Panc1 (cell line): ENCODE results near the gene SUPT6H. TPM values are rescaled to one million over a fixed set of nuclear protein-coding genes. Genes with fewer than 3 reads are reported as not detected.
A peak's percentile ranks its signal among the peaks of the same experiment; 100 is the strongest.

ENCODE experiments used
- ATAC-seq: fragments of 200-7000 bp; cut with Tn5 transposase; 2 replicates; pipeline ENCODE4 v1.9.1; 2020; ENCODE audit warnings: mild to moderate bottlenecking, moderate library complexity
- BruUV-seq: library from RNA; stranded (reverse); fragments of 400-500 nt; replicated peaks from 2 replicates; lab custom pipeline; 2021; lab: Mats Ljungman, UMichigan
- CTCF ChIA-PET: fragments of 300-600 bp; sonication (Branson Sonifier 250); formaldehyde crosslinking; loops from one replicate; lab custom pipeline; 2022; ENCODE audit warnings: antibody characterized with exemption; lab: Charles Lee
- POLR2A ChIA-PET: fragments of 300-600 bp; sonication (Branson Sonifier 250); formaldehyde crosslinking; loops from one replicate; lab custom pipeline; 2022; ENCODE audit warnings: antibody characterized with exemption; lab: Charles Lee
- DNase-seq: peaks from one replicate; pipeline ENCODE4 v3.0.0-alpha.2; 2010; ENCODE audit warnings: low read depth, low spot score
- H3K27ac ChIP-seq: 2 replicates; pipeline ENCODE4 v1.5.1; 2011; ENCODE audit warnings: mild to moderate bottlenecking, low read length, inconsistent platforms
- H3K27me3 ChIP-seq: fragments of 200-500 bp; sonication (Bioruptor generic); 2 replicates; pipeline ENCODE4 v1.6.0; 2014; ENCODE audit warnings: low read length, inconsistent platforms; ENCODE audit not compliant: control insufficient read depth, insufficient read depth
- H3K36me3 ChIP-seq: fragments of 200-500 bp; sonication (Bioruptor generic); 2 replicates; pipeline ENCODE4 v1.5.1; 2014; ENCODE audit warnings: inconsistent platforms, mild to moderate bottlenecking, low read length, moderate library complexity; ENCODE audit not compliant: control insufficient read depth, insufficient read depth
- H3K4me1 ChIP-seq: 2 replicates; pipeline ENCODE4 v1.5.1; 2011; ENCODE audit warnings: inconsistent platforms, mild to moderate bottlenecking, low read length, moderate library complexity; ENCODE audit not compliant: control insufficient read depth, insufficient read depth
- H3K4me3 ChIP-seq, 2 experiments: 2 replicates each; pipeline ENCODE4 v1.5.1; 2011 to 2012; ENCODE audit warnings: low read depth in 2 of 2, low read length in 2 of 2, mild to moderate bottlenecking in 2 of 2, inconsistent platforms in 1 of 2, moderate library complexity in 1 of 2
- H3K9me3 ChIP-seq: fragments of 200-500 bp; sonication (Bioruptor generic); 2 replicates; pipeline ENCODE4 v1.5.1; 2014; ENCODE audit warnings: low read depth, mild to moderate bottlenecking, inconsistent platforms, low read length, moderate library complexity; ENCODE audit not compliant: control insufficient read depth, insufficient read depth
- CTCF ChIP-seq: fragments of 450-650 bp; IDR thresholded peaks from 2 replicates; pipeline ENCODE4 v1.5.1; 2017; ENCODE audit warnings: mild to moderate bottlenecking
- POLR2AphosphoS5 ChIP-seq: IDR thresholded peaks from 2 replicates; pipeline ENCODE4 v1.6.1; 2012; ENCODE audit warnings: mild to moderate bottlenecking, low read depth, low read length, moderate library complexity
- REST ChIP-seq, 2 experiments: IDR thresholded peaks; 2 replicates each; pipeline ENCODE4 v1.6.1; 2011 to 2012; ENCODE audit warnings: low read depth in 2 of 2, control low read depth in 1 of 2, low read length in 1 of 2, mild to moderate bottlenecking in 1 of 2, moderate library complexity in 1 of 2; ENCODE audit not compliant: insufficient read depth in 1 of 2
- SIN3A ChIP-seq: IDR thresholded peaks from 2 replicates; pipeline ENCODE4 v1.6.1; 2012; ENCODE audit warnings: low read depth, mild to moderate bottlenecking, low read length, moderate library complexity, borderline replicate concordance; ENCODE audit not compliant: insufficient read depth
- TCF7L2 ChIP-seq: IDR thresholded peaks from 2 replicates; pipeline ENCODE4 v1.6.1; 2011; ENCODE audit warnings: mild to moderate bottlenecking, low read depth, low read length, inconsistent platforms
- in situ Hi-C: cut with HindIII; loops from 2 replicates; pipeline ENCODE4 v1.10.0; 2016; ENCODE audit warnings: low sequenced_read_pairs, low pct_unique_long_range_greater_than_20kb
- intact Hi-C: fragments of 100-400 bp; cut with micrococcal nuclease; formaldehyde crosslinking; loops from one replicate; pipeline ENCODE4 v1.10.0; 2022; ENCODE audit not compliant: unreplicated experiment
- total RNA-seq: library from RNA; stranded (reverse); gene quantifications from one replicate; pipeline ENCODE4 v1.2.1, GENCODE V29; 2021; ENCODE audit not compliant: unreplicated experiment

The SUPT6H gene
- total RNA-seq, 1 experiment from 2014 or later: 108 TPM

DNA sequence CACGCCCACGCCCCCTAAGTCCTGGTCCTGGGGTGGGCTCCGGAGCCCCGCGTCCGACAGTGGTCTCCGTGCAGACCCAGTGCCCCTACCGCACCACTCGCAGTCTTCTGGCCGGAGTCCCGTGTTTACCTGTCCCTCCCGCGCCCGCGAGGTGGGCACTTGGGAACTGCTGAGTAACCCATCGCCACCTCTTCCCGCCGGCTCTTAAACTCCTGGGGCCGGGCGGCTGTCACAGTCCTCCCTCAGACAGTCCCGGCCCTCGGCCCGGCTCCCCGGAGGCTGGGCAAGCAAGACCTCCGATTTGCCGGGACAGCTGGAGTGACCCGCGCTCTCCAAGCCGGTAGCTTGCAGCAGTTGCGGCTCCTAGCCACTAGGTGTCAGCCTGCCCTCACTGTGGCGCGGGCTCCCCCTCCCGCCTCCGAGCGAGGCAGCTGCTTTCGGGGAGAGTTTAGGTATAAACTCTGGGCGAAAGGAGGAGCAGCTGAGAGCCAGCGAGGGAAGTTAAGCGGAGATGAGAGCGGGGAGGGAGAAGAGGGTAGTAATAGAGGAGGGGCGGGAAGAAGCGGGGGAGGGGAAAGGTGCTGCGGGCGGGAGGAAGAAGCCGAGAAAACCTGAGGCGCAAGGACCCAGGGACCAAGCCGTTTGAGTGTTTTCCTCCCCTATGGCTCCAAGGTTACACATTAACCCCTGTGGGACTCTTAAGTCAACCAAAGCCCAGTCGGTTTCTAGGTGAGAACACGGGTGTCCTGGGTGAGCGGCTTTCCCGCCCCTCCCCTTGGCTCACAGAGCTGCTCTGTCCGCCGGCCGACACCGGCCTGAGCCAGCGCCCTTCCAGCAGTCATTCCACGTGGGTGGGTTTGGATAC is 64.9 kb downstream of the SUPT6H start:
- in situ Hi-C loops: no loop called here
- CTCF ChIA-PET: interaction anchor here (0.6 to 3.7 kb wide), 23 partner anchors 9 to 515 kb away, joined by 3 to 123 read pairs (median 5); partner anchors contain the start of genes DHRS13, PHF12 and TRAF4

More for the DNA sequence above, 64.9 kb downstream of the SUPT6H start:
- intact Hi-C loops: loop anchor here (1.0 to 10.0 kb wide), 3 partner anchors 23 to 225 kb away; partner anchors contain the start of genes DHRS13 and PHF12
- POLR2A ChIA-PET: interaction anchor here (2.1 to 3.0 kb wide), 3 partner anchors 16 to 23 kb away, joined by 11 to 26 read pairs (median 25); partner anchors contain the start of gene TRAF4
- peak overlapping the region; percentile 81 for H3K27ac ChIP-seq
- H3K36me3 ChIP-seq: peaks cover 17% of the 10 kb centered on the region
- no peaks in the 10 kb centered on the region for H3K9me3 ChIP-seq
- no peak for DNase-seq
- peak overlapping the region; percentile 69 to 96 for H3K4me3 ChIP-seq
- ATAC-seq: peak; percentile 58
- peaks cover 41% of the 10 kb centered on the region for H3K4me1 ChIP-seq
- BruUV-seq: no TSS peak
- H3K27me3 ChIP-seq: no peaks in the 10 kb centered on the region
- TF ChIP-seq TCF7L2 (no peak; the same call in 1 of the 2 replicates), POLR2AphosphoS5 (peak; percentile 34; the same call in 1 of the 2 replicates), SIN3A (0 out of 2 replicates have a peak, but pooled peaks have one; percentile 17), CTCF (peak; percentile 99), REST (IDR thresholded peaks at IDR 0.05; ENCODE audit: insufficient read depth in 1 of 2, low read depth in 2 of 2, low read length in 1 of 2) (no peak)
